MM.1S (cell line): ENCODE measurements around the gene PLXDC2.

ENCODE experiments used
- CTCF ChIP-seq: fragments of 300-600 bp; sonication (generic); IDR thresholded peaks from 2 replicates; pipeline ENCODE4 v1.5.1; 2016; ENCODE audit warnings: antibody characterized with exemption, low read length, mixed read lengths
- EZH2 ChIP-seq: fragments of 300-600 bp; sonication (generic); optimal IDR thresholded peaks from 2 replicates; pipeline ENCODE3; 2017; ENCODE audit warnings: low read depth, mild to moderate bottlenecking, antibody characterized with exemption, low read length, mixed read lengths
- EZH2phosphoT487 ChIP-seq: fragments of 300-600 bp; sonication (generic); IDR thresholded peaks from 2 replicates; pipeline ENCODE4 v1.6.1; 2018; ENCODE audit warnings: antibody characterized with exemption, low read length

GRCh38 chr10:20094226-20094976, 278.2 kb downstream of the PLXDC2 start:
- TF ChIP-seq CTCF, result no peak
- no peak for TF ChIP-seq EZH2
- TF ChIP-seq EZH2phosphoT487, result no peak
